Suppressor macrophage treated with lipopolysaccharide for 4 hours (primary cell): ENCODE measurements around the gene SEC22C.
A peak's percentile ranks its signal among the peaks of the same experiment; 100 is the strongest.

Experiments used
- DNase-seq: peaks from one replicate; pipeline ENCODE4 v3.0.0-alpha.2; 2020

Gene SEC22C

GRCh38 chr3:42533161-42533897 is 48.4 kb downstream of the SEC22C start:
- no peak for DNase-seq

- DNase-seq = no peak
Observed at GRCh38 chr3:42532229-42532628, 49.5 kb downstream of the SEC22C start.

- no peak for DNase-seq
Observed at GRCh38 chr3:42531470-42531869, 50.3 kb downstream of the SEC22C start.

- DNase-seq = no peak
Observed at GRCh38 chr3:42530073-42530472, 51.7 kb downstream of the SEC22C start.

GRCh38 chr3:42529468-42529867 is 52.3 kb downstream of the SEC22C start:
- DNase-seq = peak; percentile 6

- DNase-seq = no peak
Observed at GRCh38 chr3:42527368-42527917, 54.3 kb downstream of the SEC22C start.

- no peak for DNase-seq
Observed at GRCh38 chr3:42526616-42527367, 55.0 kb downstream of the SEC22C start.

GRCh38 chr3:42525736-42526345 is 55.9 kb downstream of the SEC22C start:
- DNase-seq = no peak

DNA sequence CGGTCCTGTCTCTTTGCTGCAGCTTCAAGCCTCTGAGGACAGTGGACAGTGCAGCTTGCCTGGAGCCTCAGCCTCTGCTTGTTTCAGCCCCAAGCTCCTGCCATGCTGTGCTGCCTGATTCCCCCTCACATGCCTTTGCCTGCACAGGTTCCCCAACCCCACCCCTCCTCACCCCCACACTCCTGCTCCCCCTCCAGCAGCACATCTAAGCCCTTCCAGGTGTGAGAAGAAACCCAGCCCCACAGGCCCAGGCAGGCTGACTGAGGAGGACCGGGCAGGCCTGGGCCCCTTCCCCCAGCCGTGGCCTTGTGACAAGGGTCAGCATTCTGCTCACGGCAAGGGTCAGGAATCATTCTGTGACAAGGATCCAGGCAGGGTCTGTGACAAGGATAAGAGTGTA is 56.6 kb downstream of the SEC22C start:
- DNase-seq = no peak

- DNase-seq = peak; percentile 13
Observed at GRCh38 chr3:42524751-42525150, 57.0 kb downstream of the SEC22C start.

DNA sequence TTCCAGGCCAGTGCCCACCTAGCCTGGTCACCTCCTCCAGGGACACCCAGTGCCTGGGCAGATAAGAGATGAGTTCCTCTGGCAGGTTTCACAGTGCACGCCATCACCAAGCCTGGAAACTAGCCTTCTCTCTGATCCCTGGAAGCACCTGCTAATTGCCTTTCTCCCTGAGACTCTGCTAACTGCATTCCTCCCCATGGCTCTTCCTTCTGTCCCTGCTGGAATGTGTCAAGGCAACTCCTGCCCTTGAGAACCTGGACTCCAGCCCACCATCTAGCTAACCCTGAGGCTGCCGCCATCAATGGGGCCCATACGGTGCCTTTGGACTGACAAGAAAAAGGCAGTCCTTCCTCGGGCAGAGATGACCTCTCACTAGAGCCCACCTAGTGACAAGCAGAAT is 60.9 kb downstream of the SEC22C start:
- DNase-seq = no peak

DNA sequence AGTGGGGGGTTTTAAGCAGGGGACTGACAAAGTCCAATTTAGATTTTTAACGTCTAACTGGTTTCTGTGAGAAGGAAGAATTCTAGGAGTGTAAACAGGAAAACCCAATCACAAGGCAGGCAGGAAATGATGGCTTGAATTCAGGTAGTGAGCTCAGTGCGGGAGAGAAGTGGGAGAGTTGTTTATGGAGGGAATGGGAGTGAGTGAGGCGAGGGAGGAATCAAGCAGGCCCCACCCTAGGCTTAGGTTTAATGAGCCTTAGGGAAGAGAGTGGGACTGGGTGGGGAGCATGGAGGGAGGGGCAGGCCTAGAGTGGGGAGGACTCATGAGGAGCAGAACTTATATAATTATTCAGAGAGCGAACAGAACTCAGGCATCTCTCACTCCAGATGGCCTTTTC is 61.4 kb downstream of the SEC22C start:
- no peak for DNase-seq

- no peak for DNase-seq
Observed at GRCh38 chr3:42519568-42519962, 62.2 kb downstream of the SEC22C start.

DNA sequence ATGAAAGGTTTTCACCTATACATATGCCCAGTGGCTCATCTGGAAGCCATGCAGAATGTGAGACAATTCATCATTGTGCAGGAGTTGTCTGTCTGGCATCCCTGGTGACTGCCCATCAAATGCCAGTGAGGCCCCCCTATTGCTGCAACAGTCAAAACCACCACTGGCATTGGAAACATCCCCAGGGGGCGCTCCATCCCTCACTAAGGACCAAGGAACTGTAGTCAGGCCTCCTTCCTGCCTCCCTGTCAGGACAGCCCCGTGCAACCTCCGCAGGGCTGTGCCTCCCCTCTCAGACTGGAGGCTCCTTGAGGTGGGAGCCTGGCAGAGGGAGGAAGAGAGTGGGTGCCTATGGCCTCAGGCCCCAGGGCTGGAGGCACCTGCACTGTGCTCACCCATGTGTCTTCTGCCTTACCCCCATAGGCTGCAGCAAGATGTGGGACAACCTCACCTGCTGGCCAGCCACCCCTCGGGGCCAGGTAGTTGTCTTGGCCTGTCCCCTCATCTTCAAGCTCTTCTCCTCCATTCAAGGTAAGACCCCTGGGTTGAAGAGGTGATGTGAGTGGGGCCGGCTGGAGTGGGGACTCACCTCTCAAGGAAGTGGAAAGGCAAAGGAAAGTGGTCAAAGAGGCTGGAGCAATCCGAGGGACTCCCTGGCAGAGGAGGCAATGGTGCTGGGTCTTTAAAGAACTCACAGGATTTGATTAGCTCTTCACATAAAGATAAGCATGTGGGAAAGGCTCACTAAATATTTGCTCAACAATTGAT is 62.8 kb downstream of the SEC22C start:
- DNase-seq = no peak

GRCh38 chr3:42517117-42517516 is 64.7 kb downstream of the SEC22C start:
- DNase-seq = no peak

DNA sequence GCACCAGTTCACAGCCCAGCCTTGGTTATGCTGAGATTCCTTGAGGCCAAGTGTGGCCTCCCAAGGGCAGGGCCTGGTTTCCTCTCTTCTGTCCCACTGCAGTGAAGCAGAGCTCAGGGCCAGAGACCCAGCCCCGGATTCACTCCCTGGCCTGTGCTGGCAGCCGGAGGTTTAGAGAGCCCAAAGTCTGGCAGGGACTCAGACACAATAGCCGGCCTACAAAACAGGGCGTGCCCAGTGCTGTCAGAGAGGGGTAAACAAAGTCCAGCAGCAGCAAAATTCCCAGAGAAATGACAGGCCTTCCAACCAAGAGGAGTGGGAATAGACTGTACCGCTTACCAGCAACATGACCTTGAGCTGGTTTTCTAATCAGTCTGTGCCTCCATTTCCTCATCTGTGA is 65.3 kb downstream of the SEC22C start:
- no peak for DNase-seq

GRCh38 chr3:42515976-42516375 is 65.8 kb downstream of the SEC22C start:
- DNase-seq = no peak

GRCh38 chr3:42515391-42515916 is 66.3 kb downstream of the SEC22C start:
- no peak for DNase-seq

DNA sequence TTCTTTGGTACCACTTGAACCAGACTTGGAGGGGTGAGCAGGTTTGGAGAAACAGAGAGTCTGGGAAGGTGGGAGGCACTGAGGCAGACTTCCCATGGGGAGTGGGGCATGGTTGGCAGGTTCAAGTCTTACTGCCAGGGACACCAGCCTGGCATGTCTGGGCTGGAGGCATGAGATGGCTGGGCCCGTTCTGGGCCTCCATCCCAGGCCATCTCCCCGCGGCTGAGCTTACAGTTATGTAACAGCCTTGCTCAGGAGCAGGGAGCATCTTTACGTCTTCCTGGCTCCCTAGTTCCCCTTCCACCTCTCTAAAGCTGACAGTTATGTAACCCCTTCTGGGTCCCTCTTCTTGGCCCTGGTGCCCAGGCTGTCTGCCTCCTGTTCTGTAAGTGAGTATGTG is 66.9 kb downstream of the SEC22C start:
- DNase-seq = no peak

DNA sequence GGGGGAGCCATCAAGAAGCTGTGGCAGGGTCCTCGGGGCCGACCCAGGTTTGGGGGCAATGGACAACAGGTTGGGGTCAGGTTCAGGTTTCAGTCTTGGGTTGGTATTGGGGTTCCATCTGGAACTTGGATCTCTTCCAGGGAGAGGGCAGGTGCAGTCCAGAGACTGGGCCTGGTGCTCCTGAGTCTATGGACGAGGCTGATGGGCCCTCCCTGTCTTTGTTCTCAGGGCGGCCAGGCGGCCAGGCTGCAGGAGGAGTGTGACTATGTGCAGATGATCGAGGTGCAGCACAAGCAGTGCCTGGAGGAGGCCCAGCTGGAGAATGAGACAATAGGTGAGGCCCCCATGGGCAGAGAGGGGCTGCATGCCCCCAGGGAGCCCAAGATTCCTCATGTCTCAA is 68.2 kb downstream of the SEC22C start:
- DNase-seq = no peak

DNA sequence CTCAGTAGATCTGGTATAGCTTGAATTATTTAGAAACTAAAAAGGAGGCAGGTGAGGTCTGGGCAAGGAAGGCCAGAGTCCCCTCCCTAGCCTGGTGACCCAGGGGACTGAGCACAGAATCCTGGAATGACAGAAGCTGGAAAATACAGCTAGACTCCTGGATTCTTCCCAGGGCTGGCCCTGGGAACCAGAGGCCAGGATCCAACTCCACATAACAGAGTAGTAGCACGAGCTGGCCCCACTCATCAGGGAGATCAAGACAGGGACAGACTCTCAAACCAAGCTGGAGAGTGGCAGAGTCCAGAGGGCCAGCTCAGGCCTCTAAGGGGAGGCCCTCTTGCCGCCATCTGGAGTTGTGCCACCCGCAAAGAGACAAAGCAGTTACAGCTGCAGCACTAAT is 68.6 kb downstream of the SEC22C start:
- DNase-seq = no peak

DNA sequence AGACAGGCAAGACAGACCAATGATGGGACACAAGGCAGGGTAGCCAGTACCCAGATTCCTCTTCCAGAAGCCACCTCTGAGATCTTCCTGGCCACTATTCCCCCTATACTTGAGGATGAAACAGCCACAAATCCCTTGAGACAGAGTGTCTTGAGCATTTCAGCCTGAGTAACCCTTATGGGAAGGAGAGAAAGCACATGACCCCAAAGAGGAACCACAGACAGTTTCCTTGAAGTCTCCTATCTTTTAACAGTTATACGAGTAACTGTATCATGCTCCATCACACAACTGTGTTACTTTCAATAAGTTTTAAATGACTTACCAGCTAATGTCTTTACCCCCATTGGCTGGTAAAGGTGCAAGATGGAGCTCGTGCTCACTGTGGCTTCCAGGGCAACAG is 70.0 kb downstream of the SEC22C start:
- DNase-seq = peak; percentile 39

- DNase-seq = no peak
Observed at GRCh38 chr3:42511201-42511600, 70.6 kb downstream of the SEC22C start.
